A673 (cell line): ENCODE results near the gene CPXM2.

ENCODE experiments used
- CTCF ChIP-seq: fragments of 300-800, 200-600 bp; sonication (generic); conservative IDR thresholded peaks from 2 replicates; pipeline ENCODE4 v1.5.1; 2017; ENCODE audit warnings: low read depth, mild to moderate bottlenecking, antibody characterized with exemption, low read length, moderate library complexity, mixed read lengths
- EZH2 ChIP-seq: fragments of 200-600 bp; sonication (generic); IDR thresholded peaks from 2 replicates; pipeline ENCODE4 v1.6.1; 2017; ENCODE audit warnings: borderline replicate concordance, low read depth, mild to moderate bottlenecking, mixed read lengths, antibody characterized with exemption, low read length; ENCODE audit not compliant: poor library complexity, severe bottlenecking

GRCh38 chr10:123743441-123744223 is 148.0 kb downstream of the CPXM2 start:
- TF ChIP-seq CTCF (no peak), EZH2 (no peak)
